ENCODE measurements around the gene GCLC.

The GCLC gene

DNA sequence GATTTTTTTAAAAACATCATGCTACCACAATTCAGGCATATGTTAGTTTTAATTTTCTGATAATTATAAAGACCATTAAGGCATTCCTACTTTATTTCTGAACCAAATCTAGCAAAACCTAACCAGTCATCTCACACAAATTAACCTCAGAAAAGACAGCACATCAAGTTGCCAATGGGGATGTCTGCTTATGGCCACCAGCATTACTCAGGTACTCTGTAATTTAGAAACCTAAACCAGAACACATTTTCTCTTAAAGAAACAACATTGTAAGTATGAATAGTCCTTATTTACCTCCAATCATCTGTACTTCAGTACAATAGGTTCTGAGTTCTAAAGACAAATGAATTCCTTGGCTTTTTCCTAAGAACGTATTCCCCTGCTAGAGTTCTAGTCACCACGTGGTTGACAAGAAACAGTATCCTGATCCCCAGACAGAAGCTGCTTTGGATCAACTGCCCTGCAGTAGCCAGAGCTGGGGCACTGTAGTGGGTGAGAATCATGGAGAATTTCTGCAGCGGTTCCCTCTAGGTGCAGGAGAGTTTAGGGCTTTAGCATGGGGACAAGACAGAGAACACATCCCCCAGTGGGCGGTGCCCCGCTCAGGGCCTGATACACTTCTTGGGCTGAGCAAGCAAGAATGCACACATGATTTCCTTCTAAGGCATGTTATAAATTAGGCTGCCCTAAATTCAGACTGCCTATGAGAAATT lies 15.4 kb downstream of the GCLC start:
- peak overlapping the region; percentile 28 for H3K27ac ChIP-seq (ENCODE audit: poor library complexity, severe bottlenecking)
- no peak overlapping the region for H3K4me3 ChIP-seq (ENCODE audit: severe bottlenecking)
- ATAC-seq (ENCODE audit: low read depth) (no peak), DNase-seq (ENCODE audit: low spot score) (no peak)
- H3K9me3 ChIP-seq (ENCODE audit: severe bottlenecking) = peaks cover 2% of the 10 kb centered on the region
- no peak for TF ChIP-seq CTCF (IDR thresholded peaks at IDR 0.05; ENCODE audit: poor library complexity, severe bottlenecking)
- H3K4me1 ChIP-seq (ENCODE audit: insufficient read depth, poor library complexity, severe bottlenecking) = peaks cover 43% of the 10 kb centered on the region
- no peaks in the 10 kb centered on the region for H3K27me3 ChIP-seq (ENCODE audit: insufficient read depth, poor library complexity, severe bottlenecking)
- H3K36me3 ChIP-seq (ENCODE audit: low read depth) = no peaks in the 10 kb centered on the region; the same call in 1 of the 2 replicates

DNA sequence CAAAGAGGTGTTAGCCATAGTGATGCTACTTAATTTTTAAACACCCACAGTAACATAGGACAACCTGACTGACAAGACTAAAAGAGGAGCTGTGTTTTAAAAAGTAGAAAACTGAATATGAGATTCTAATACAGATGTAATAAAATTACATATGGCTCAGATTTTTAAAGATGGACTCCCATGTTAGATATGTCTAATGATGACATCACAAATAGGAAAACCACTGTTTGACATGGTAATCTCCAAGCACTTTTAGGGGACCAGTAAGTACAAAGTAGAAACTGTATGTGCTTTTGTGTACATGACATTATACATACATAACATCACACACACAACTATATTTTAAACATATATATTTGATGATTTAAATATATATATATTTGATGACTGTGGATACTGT lies 16.8 kb downstream of the GCLC start:
- Histone ChIP-seq H3K27ac (ENCODE audit: poor library complexity, severe bottlenecking) (no peak overlapping the region), H3K4me1 (ENCODE audit: insufficient read depth, poor library complexity, severe bottlenecking) (peaks cover 51% of the 10 kb centered on the region), H3K27me3 (ENCODE audit: insufficient read depth, poor library complexity, severe bottlenecking) (no peaks in the 10 kb centered on the region), H3K4me3 (ENCODE audit: severe bottlenecking) (no peak overlapping the region), H3K9me3 (ENCODE audit: severe bottlenecking) (peaks cover 2% of the 10 kb centered on the region), H3K36me3 (ENCODE audit: low read depth) (peaks cover 7% of the 10 kb centered on the region; the same call in 1 of the 2 replicates)
- ATAC-seq (ENCODE audit: low read depth) = no peak
- no peak for TF ChIP-seq CTCF (IDR thresholded peaks at IDR 0.05; ENCODE audit: poor library complexity, severe bottlenecking)
- DNase-seq (ENCODE audit: low spot score) = no peak

GRCh38 chr6:53527249-53527765 lies 17.6 kb downstream of the GCLC start:
- TF ChIP-seq CTCF (IDR thresholded peaks at IDR 0.05; ENCODE audit: poor library complexity, severe bottlenecking) = no peak
- H3K27me3 ChIP-seq (ENCODE audit: insufficient read depth, poor library complexity, severe bottlenecking) = no peaks in the 10 kb centered on the region
- no peak for ATAC-seq (ENCODE audit: low read depth)
- H3K36me3 ChIP-seq (ENCODE audit: low read depth) = peaks cover 13% of the 10 kb centered on the region; the same call in 1 of the 2 replicates
- H3K4me1 ChIP-seq (ENCODE audit: insufficient read depth, poor library complexity, severe bottlenecking) = peaks cover 51% of the 10 kb centered on the region
- no peak overlapping the region for H3K27ac ChIP-seq (ENCODE audit: poor library complexity, severe bottlenecking)
- peaks cover 2% of the 10 kb centered on the region for H3K9me3 ChIP-seq (ENCODE audit: severe bottlenecking)
- H3K4me3 ChIP-seq (ENCODE audit: severe bottlenecking) = no peak overlapping the region
- DNase-seq (ENCODE audit: low spot score) = no peak

GRCh38 chr6:53526000-53526399 lies 18.9 kb downstream of the GCLC start:
- no peak for TF ChIP-seq CTCF (IDR thresholded peaks at IDR 0.05; ENCODE audit: poor library complexity, severe bottlenecking)
- ATAC-seq (ENCODE audit: low read depth) = no peak
- Histone ChIP-seq H3K9me3 (ENCODE audit: severe bottlenecking) (peaks cover 2% of the 10 kb centered on the region), H3K4me1 (ENCODE audit: insufficient read depth, poor library complexity, severe bottlenecking) (peaks cover 45% of the 10 kb centered on the region), H3K27ac (ENCODE audit: poor library complexity, severe bottlenecking) (peak overlapping the region; percentile 54), H3K4me3 (ENCODE audit: severe bottlenecking) (no peak overlapping the region), H3K27me3 (ENCODE audit: insufficient read depth, poor library complexity, severe bottlenecking) (no peaks in the 10 kb centered on the region), H3K36me3 (ENCODE audit: low read depth) (peaks cover 20% of the 10 kb centered on the region)
- no peak for DNase-seq (ENCODE audit: low spot score)

- ATAC-seq (ENCODE audit: low read depth) (peak; percentile 88), DNase-seq (ENCODE audit: low spot score) (no peak)
- no peak for TF ChIP-seq CTCF (IDR thresholded peaks at IDR 0.05; ENCODE audit: poor library complexity, severe bottlenecking)
- H3K36me3 ChIP-seq (ENCODE audit: low read depth) = peaks cover 36% of the 10 kb centered on the region
- no peaks in the 10 kb centered on the region for H3K27me3 ChIP-seq (ENCODE audit: insufficient read depth, poor library complexity, severe bottlenecking)
- H3K27ac ChIP-seq (ENCODE audit: poor library complexity, severe bottlenecking) = peak overlapping the region; percentile 54
- H3K4me3 ChIP-seq (ENCODE audit: severe bottlenecking) = no peak overlapping the region
- peaks cover 2% of the 10 kb centered on the region for H3K9me3 ChIP-seq (ENCODE audit: severe bottlenecking)
- peaks cover 35% of the 10 kb centered on the region for H3K4me1 ChIP-seq (ENCODE audit: insufficient read depth, poor library complexity, severe bottlenecking)
Measured at GRCh38 chr6:53524455-53524815, 20.5 kb downstream of the GCLC start.

All from RWPE2 (cell line).